GM23338 (cell line): ENCODE measurements around the gene SSH3. TPM values are rescaled to one million over a fixed set of nuclear protein-coding genes. Genes with fewer than 3 reads are reported as not detected.

ENCODE experiments used
- ATAC-seq: fragments of 200-7000 bp; cut with Tn5 transposase; 3 replicates; pipeline ENCODE4 v1.9.1; 2020
- DNase-seq: peaks from one replicate; pipeline ENCODE4 v3.0.0-alpha.2; 2015; ENCODE audit warnings: low spot score
- H2AFZ ChIP-seq: fragments of 200-600 bp; sonication (generic); 2 replicates; pipeline ENCODE4 v1.8.0; 2016; ENCODE audit warnings: antibody characterized with exemption, mild to moderate bottlenecking, moderate library complexity
- H3F3A ChIP-seq: fragments of 200-600 bp; sonication (generic); replicated peaks from 2 replicates; pipeline ENCODE4 v1.8.0; 2017; ENCODE audit warnings: antibody characterized with exemption, mixed run types, low read depth
- H3K27ac ChIP-seq: fragments of 200-600 bp; sonication (generic); 2 replicates; pipeline ENCODE4 v1.6.1; 2016; ENCODE audit warnings: low read depth
- H3K27me3 ChIP-seq: fragments of 200-600 bp; sonication (generic); 2 replicates; pipeline ENCODE4 v1.8.0; 2016; ENCODE audit warnings: mild to moderate bottlenecking, mixed run types, moderate library complexity; ENCODE audit not compliant: insufficient read depth
- H3K36me3 ChIP-seq: fragments of 200-600 bp; sonication (generic); 2 replicates; pipeline ENCODE4 v1.8.0; 2016; ENCODE audit warnings: mild to moderate bottlenecking; ENCODE audit not compliant: insufficient read depth
- H3K4me1 ChIP-seq: fragments of 200-600 bp; sonication (generic); 2 replicates; pipeline ENCODE4 v1.8.0; 2016; ENCODE audit warnings: mild to moderate bottlenecking, moderate library complexity; ENCODE audit not compliant: insufficient read depth
- H3K4me2 ChIP-seq: fragments of 200-600 bp; sonication (generic); 2 replicates; pipeline ENCODE4 v1.7.1; 2017; ENCODE audit warnings: mixed run types
- H3K4me3 ChIP-seq: fragments of 200-600 bp; sonication (generic); 2 replicates; pipeline ENCODE4 v1.6.1; 2016; ENCODE audit warnings: mixed run types
- H3K79me2 ChIP-seq: fragments of 200-600 bp; sonication (generic); replicated peaks from 2 replicates; pipeline ENCODE4 v1.8.0; 2017; ENCODE audit warnings: mild to moderate bottlenecking; ENCODE audit not compliant: insufficient read depth
- H3K9me2 ChIP-seq: fragments of 200-600 bp; sonication (generic); 2 replicates; pipeline ENCODE4 v1.8.0; 2017; ENCODE audit not compliant: insufficient read depth
- H4K20me1 ChIP-seq: fragments of 200-600 bp; sonication (generic); replicated peaks from 2 replicates; pipeline ENCODE4 v1.8.0; 2017; ENCODE audit warnings: mild to moderate bottlenecking; ENCODE audit not compliant: insufficient read depth
- H3K27ac Mint-ChIP-seq: 2 replicates; pipeline ENCODE4 v1.8.0; 2020; ENCODE audit warnings: inconsistent platforms, mild to moderate bottlenecking, moderate library complexity, mixed read lengths
- H3K27me3 Mint-ChIP-seq: 3 replicates; pipeline ENCODE4 v1.8.0; 2022; ENCODE audit warnings: low read depth, mild to moderate bottlenecking, moderate library complexity, mixed read lengths, inconsistent platforms; ENCODE audit not compliant: insufficient read depth, poor library complexity
- H3K36me3 Mint-ChIP-seq: 3 replicates; pipeline ENCODE4 v1.8.0; 2021; ENCODE audit warnings: low read depth, mild to moderate bottlenecking, inconsistent platforms, moderate library complexity, mixed read lengths
- H3K4me1 Mint-ChIP-seq: 3 replicates; pipeline ENCODE4 v1.8.0; 2020; ENCODE audit warnings: mild to moderate bottlenecking, inconsistent platforms, mixed read lengths
- H3K4me3 Mint-ChIP-seq: 3 replicates; pipeline ENCODE4 v1.8.0; 2021; ENCODE audit warnings: moderate library complexity, mild to moderate bottlenecking, inconsistent platforms, mixed read lengths
- H3K9me3 Mint-ChIP-seq: 3 replicates; pipeline ENCODE4 v1.8.0; 2020; ENCODE audit warnings: moderate library complexity, mild to moderate bottlenecking, inconsistent platforms, mixed read lengths
- CREB1 ChIP-seq: fragments of 250-450 bp; sonication (Bioruptor Pico); IDR thresholded peaks from 2 replicates; pipeline ENCODE4 v1.5.0; 2020; ENCODE audit warnings: low read depth, mild to moderate bottlenecking, moderate library complexity
- CTCF ChIP-seq, 2 experiments: fragments of 200-600 bp in 1 of 2; sonication (generic) in 1 of 2; conservative IDR thresholded peaks; 2 replicates each; pipeline versions ENCODE4 v1.5.1 to v1.6.1; 2016 to 2017; ENCODE audit warnings: antibody characterized with exemption in 2 of 2, low read depth in 2 of 2, mild to moderate bottlenecking in 2 of 2, moderate library complexity in 1 of 2
- EZH2 ChIP-seq: fragments of 200-600 bp; sonication (generic); IDR thresholded peaks from one replicate; pipeline ENCODE4 v1.8.0; 2017; ENCODE audit warnings: antibody characterized with exemption, mild to moderate bottlenecking, low read depth; ENCODE audit not compliant: unreplicated experiment
- EZH2phosphoT487 ChIP-seq: fragments of 200-600 bp; sonication (generic); IDR thresholded peaks from one replicate; pipeline ENCODE4 v1.8.1; 2018; ENCODE audit warnings: antibody characterized with exemption; ENCODE audit not compliant: unreplicated experiment
- JUNB ChIP-seq: IDR thresholded peaks from one replicate; pipeline ENCODE4 v1.6.1; 2016; ENCODE audit warnings: antibody characterized with exemption; ENCODE audit not compliant: unreplicated experiment
- STAT1 ChIP-seq: IDR thresholded peaks from one replicate; pipeline ENCODE4 v1.6.1; 2016; ENCODE audit warnings: antibody characterized with exemption; ENCODE audit not compliant: unreplicated experiment
- ZNF114 ChIP-seq: fragments of 250-450 bp; sonication (Bioruptor Pico); IDR thresholded peaks from 2 replicates; pipeline ENCODE4 v1.5.0; 2020; ENCODE audit warnings: mild to moderate bottlenecking, moderate library complexity
- ZNF462 ChIP-seq: fragments of 250-450 bp; sonication (Bioruptor Pico); IDR thresholded peaks from 2 replicates; pipeline ENCODE4 v1.5.0; 2020; ENCODE audit warnings: mild to moderate bottlenecking, moderate library complexity
- polyA plus RNA-seq: library from polyadenylated mRNA; unstranded; fragments of >200 nt; fragmentation: Nextera tagmentation; extraction: Ambion mirVana; gene quantifications from 2 replicates; pipeline ENCODE4 v1.2.1, GENCODE V29; 2016
- total RNA-seq: library from RNA; depleted of rRNA; stranded (reverse); fragments of >200 nt; shearing (Covaris generic); gene quantifications from 2 replicates; pipeline ENCODE4 v1.2.3, GENCODE V29; 2014

Gene SSH3
- total and polyA plus RNA-seq, 2 experiments from 2014 or later = 17.8 to 40.0 TPM

GRCh38 chr11:67300256-67300755 is 3.0 kb upstream of the SSH3 start:
- Histone ChIP-seq H3K4me2 (no peak overlapping the region), H3K36me3 (no peaks in the 10 kb centered on the region; the same call in 1 of the 2 replicates), H3K79me2 (no peaks in the 10 kb centered on the region), H2AFZ (no peak overlapping the region), H3K9me2 (no peaks in the 10 kb centered on the region), H3K27ac (no peak overlapping the region), H3K4me3 (no peak overlapping the region), H3K27me3 (no peaks in the 10 kb centered on the region), H3K4me1 (peaks cover 15% of the 10 kb centered on the region; the same call in 1 of the 2 replicates), H4K20me1 (no peaks in the 10 kb centered on the region), H3F3A (peaks cover 4% of the 10 kb centered on the region; the same call in 1 of the 2 replicates)
- no peak for ATAC-seq
- TF ChIP-seq STAT1 = no peak
- TF ChIP-seq ZNF462 = no peak
- no peak for TF ChIP-seq EZH2phosphoT487
- TF ChIP-seq ZNF114 = no peak
- no peak for TF ChIP-seq CREB1
- TF ChIP-seq JUNB = no peak
- TF ChIP-seq CTCF (conservative IDR thresholded peaks at IDR 0.05; ENCODE audit: low read depth in 2 of 2) = no peak
- no peak for TF ChIP-seq EZH2
- Mint-ChIP-seq H3K4me3 (no peak overlapping the region), H3K27ac (no peak overlapping the region), H3K9me3 (peaks cover 14% of the 10 kb centered on the region), H3K4me1 (peaks cover 3% of the 10 kb centered on the region; the same call in 1 of the 3 replicates), H3K36me3 (peaks cover 25% of the 10 kb centered on the region), H3K27me3 (peaks cover 10% of the 10 kb centered on the region)
- no peak for DNase-seq
